Stimulated activated CD4-positive, alpha-beta T cell treated with anti-CD3 and anti-CD28 coated beads, TNF-alpha, amount 100 ng/mL, for 1 hour (primary cell): ENCODE measurements around the gene CROCC.
"Not testable (repeated sequence)": the region's sequence is repeated elsewhere in the genome, so short reads cannot be mapped to it uniquely, and the experiment has no call there.

Experiments
- DNase-seq, 3 donors: peaks; one replicate each; pipeline ENCODE4 v3.0.0-alpha.2; 2020; ENCODE audit warnings: low read depth in 3 of 3, low spot score in 1 of 3

CROCC gene

GRCh38 chr1:16895598-16896315 lies 26.0 kb upstream of the CROCC start, which contains the start of gene RNU1-2:
RNU1-2 (plus strand) TSS chr1:16895980.
- DNase-seq: peak; percentile 44 to 82 (median 77)

- peak in 1 of 3 donors; percentile 62 for DNase-seq
Observed at GRCh38 chr1:16896316-16897055, 25.2 kb upstream of the CROCC start.

- not testable (repeated sequence) for DNase-seq
Observed at GRCh38 chr1:16897653-16898052, 24.1 kb upstream of the CROCC start.

GRCh38 chr1:16898298-16898697 lies 23.4 kb upstream of the CROCC start:
- DNase-seq: not testable (repeated sequence)

GRCh38 chr1:16899020-16899419 lies 22.7 kb upstream of the CROCC start:
- not testable (repeated sequence) for DNase-seq

- DNase-seq: no peak
Observed at GRCh38 chr1:16900751-16901150, 21.0 kb upstream of the CROCC start.

GRCh38 chr1:16901371-16901770 lies 20.4 kb upstream of the CROCC start:
- DNase-seq: not testable (repeated sequence)

GRCh38 chr1:16903054-16903453 lies 18.7 kb upstream of the CROCC start:
- DNase-seq: no peak

- no peak for DNase-seq
Observed at GRCh38 chr1:16903458-16903796, 18.3 kb upstream of the CROCC start.

- peak; percentile 95 to 99 (median 96) for DNase-seq
Observed at GRCh38 chr1:16904560-16905109, 17.1 kb upstream of the CROCC start.

GRCh38 chr1:16905110-16905867 lies 16.4 kb upstream of the CROCC start:
- DNase-seq: no peak

- DNase-seq: no peak
Observed at GRCh38 chr1:16905868-16906702, 15.6 kb upstream of the CROCC start.

- no peak for DNase-seq
Observed at GRCh38 chr1:16906873-16907272, 14.9 kb upstream of the CROCC start.

GRCh38 chr1:16907870-16908758 lies 13.6 kb upstream of the CROCC start:
- DNase-seq: no peak

- not testable (repeated sequence) for DNase-seq
Observed at GRCh38 chr1:16911851-16912721, 9.6 kb upstream of the CROCC start.

- DNase-seq: not testable (repeated sequence)
Observed at GRCh38 chr1:16912742-16913141, 9.0 kb upstream of the CROCC start.

- DNase-seq: no peak
Observed at GRCh38 chr1:16913181-16913832, 8.4 kb upstream of the CROCC start.
